ENCODE results near the gene CEP126. TPM values are rescaled to one million over a fixed set of nuclear protein-coding genes. Genes with fewer than 3 reads are reported as not detected.
"Not testable (repeated sequence)": the region's sequence is repeated elsewhere in the genome, so short reads cannot be mapped to it uniquely, and the experiment has no call there.

The CEP126 gene
- total RNA-seq, 1 donor from 2014 or later = 5.8 TPM

DNA sequence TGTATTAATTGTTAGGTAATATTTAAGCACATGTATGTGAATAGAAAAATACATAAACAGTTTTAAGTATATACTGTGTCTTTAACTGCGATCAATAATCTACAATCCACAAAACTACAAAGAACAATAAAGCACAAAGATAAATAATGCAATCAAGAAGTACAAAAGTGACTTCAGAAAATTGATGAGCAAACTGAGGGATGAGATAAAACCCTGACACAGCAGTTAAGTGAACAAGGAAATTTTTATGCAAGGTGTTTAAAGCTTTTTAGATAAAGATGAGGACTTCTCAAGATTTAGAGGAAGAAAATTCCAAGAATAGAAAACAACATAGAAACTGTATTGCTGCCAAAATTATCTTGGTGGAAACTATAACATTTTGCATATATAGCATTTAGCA lies 60.0 kb downstream of the CEP126 start:
- peaks cover 4% of the 10 kb centered on the region for H3K36me3 Mint-ChIP-seq
- H3K9me3 Mint-ChIP-seq = no peaks in the 10 kb centered on the region
- DNase-seq (ENCODE audit: extremely low spot score, unreplicated experiment) = no peak
- peaks cover 4% of the 10 kb centered on the region for H3K4me1 Mint-ChIP-seq (ENCODE audit: unreplicated experiment)
- no peaks in the 10 kb centered on the region for H3K27me3 Mint-ChIP-seq
- no peak overlapping the region for H3K4me3 Mint-ChIP-seq
- no peak overlapping the region for H3K27ac Mint-ChIP-seq
- TF ChIP-seq, protein P1, sequence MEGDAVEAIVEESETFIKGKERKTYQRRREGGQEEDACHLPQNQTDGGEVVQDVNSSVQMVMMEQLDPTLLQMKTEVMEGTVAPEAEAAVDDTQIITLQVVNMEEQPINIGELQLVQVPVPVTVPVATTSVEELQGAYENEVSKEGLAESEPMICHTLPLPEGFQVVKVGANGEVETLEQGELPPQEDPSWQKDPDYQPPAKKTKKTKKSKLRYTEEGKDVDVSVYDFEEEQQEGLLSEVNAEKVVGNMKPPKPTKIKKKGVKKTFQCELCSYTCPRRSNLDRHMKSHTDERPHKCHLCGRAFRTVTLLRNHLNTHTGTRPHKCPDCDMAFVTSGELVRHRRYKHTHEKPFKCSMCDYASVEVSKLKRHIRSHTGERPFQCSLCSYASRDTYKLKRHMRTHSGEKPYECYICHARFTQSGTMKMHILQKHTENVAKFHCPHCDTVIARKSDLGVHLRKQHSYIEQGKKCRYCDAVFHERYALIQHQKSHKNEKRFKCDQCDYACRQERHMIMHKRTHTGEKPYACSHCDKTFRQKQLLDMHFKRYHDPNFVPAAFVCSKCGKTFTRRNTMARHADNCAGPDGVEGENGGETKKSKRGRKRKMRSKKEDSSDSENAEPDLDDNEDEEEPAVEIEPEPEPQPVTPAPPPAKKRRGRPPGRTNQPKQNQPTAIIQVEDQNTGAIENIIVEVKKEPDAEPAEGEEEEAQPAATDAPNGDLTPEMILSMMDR (conservative IDR thresholded peaks at IDR 0.05) = no peak

DNA sequence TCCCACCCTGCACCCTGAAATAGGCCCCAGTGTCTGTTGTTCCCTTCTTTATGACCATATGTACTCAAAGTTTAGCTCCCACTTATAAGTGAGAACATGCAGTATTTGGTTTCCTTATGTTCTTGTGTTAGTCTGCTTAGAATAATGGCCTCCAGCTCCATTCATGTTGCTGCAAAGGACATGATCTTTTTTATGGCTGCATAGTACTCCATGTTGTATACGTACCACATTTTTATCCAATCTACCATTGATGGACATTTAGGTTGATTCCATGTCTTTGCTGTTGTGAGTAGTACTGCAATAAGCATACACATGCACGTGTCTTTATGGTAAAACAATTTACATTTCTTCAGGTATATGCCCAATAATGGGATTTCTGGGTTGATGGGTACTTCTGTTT lies 60.9 kb downstream of the CEP126 start:
- Mint-ChIP-seq H3K4me3 (no peak overlapping the region), H3K27me3 (no peaks in the 10 kb centered on the region), H3K9me3 (no peaks in the 10 kb centered on the region), H3K36me3 (peaks cover 4% of the 10 kb centered on the region), H3K4me1 (ENCODE audit: unreplicated experiment) (peaks cover 4% of the 10 kb centered on the region), H3K27ac (no peak overlapping the region)
- DNase-seq (ENCODE audit: extremely low spot score, unreplicated experiment) = no peak
- TF ChIP-seq, protein P1 (conservative IDR thresholded peaks at IDR 0.05) = no peak

DNA sequence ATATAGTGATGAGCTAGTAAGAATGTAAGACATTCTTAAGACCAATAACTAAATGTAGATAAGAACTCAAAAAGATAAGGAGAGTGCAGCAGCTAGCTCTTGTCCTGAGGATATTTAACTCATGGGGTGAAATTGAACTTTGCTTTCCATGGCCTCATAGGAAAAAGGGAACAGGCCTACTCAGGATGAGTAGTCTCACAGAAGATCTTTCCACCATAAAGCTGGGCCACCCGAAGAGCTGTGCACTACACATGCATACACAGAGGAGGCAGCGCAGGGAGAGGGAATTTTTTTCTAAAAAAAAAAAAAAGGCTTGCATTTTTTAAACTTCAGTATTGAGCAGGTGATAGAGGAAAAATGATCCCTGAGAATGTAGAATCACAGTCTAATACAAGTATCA lies 72.6 kb downstream of the CEP126 start:
- H3K4me1 Mint-ChIP-seq (ENCODE audit: unreplicated experiment) = no peaks in the 10 kb centered on the region
- peaks cover 4% of the 10 kb centered on the region for H3K36me3 Mint-ChIP-seq
- TF ChIP-seq, protein P1 (conservative IDR thresholded peaks at IDR 0.05) = peak; percentile 28
- no peak overlapping the region for H3K4me3 Mint-ChIP-seq
- no peak for DNase-seq (ENCODE audit: extremely low spot score, unreplicated experiment)
- no peaks in the 10 kb centered on the region for H3K27me3 Mint-ChIP-seq
- H3K9me3 Mint-ChIP-seq = no peaks in the 10 kb centered on the region
- H3K27ac Mint-ChIP-seq = no peak overlapping the region

DNA sequence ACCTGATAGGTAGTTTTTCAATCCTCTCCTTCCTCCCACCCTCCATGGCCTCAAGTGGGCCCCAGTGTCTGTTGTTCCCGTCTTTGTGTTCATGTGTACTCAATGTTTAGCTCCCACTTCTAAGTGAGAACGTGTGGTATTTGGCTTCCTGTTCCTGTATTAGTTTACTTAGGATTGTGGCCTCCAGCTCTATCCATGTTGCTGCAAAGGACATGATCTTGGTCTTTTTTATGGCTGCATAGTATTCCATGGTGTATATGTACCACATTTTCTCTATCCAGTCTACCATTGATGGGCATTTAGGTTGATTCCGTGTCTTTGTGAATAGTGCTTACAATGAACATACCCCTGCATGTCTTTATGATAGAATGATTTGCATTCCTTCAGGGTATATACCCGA lies 78.4 kb downstream of the CEP126 start:
- TF ChIP-seq, protein P1 (conservative IDR thresholded peaks at IDR 0.05) = no peak
- Mint-ChIP-seq H3K27me3 (no peaks in the 10 kb centered on the region), H3K27ac (no peak overlapping the region), H3K4me3 (no peak overlapping the region), H3K4me1 (ENCODE audit: unreplicated experiment) (peaks cover 6% of the 10 kb centered on the region), H3K36me3 (no peaks in the 10 kb centered on the region), H3K9me3 (no peaks in the 10 kb centered on the region)
- DNase-seq (ENCODE audit: extremely low spot score, unreplicated experiment) = no peak

DNA sequence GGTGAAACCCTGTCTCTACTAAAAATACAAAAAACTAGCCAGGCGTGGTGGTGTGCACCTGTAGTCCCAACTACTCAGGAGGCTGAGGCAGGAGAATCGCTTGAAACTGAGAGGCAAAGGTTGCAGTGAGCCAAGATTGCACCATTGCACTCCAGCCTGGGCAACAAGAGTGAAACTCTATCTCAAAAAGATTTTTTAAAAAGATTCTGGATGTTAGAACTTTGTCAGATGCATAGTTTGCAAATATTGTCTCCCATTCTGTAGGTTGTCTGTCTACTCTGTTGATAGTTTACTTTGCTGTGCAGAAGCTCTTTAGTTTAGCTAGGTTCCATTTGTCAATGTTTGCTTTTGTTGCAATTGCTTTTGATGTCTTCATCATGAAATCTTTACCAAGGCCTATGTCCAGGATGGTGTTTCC lies 79.3 kb downstream of the CEP126 start:
- H3K9me3 Mint-ChIP-seq; H3K4me1 Mint-ChIP-seq (ENCODE audit: unreplicated experiment); H3K27ac Mint-ChIP-seq; H3K27me3 Mint-ChIP-seq; H3K4me3 Mint-ChIP-seq; H3K36me3 Mint-ChIP-seq; DNase-seq (ENCODE audit: extremely low spot score, unreplicated experiment): not testable (repeated sequence)

DNA sequence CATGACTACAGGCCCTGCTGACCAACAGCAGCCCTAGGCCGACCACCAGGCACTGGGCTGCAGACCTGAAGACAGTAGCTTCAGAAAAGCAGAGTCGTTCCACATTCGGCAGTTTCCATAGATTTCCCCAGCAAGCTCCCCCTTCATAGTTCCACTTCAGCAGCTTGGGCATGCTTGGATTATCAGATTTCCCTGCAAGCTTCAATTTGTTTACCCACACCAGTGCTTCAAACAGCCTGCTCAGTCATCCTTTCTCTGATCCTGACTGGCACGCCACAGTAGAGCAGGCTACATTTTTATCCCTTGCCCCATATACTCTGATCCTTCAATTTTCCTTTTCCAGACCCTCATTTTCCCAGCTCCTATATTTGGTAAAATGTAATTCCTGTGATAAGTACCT lies 81.3 kb downstream of the CEP126 start:
- Mint-ChIP-seq H3K27ac (no peak overlapping the region), H3K27me3 (no peaks in the 10 kb centered on the region), H3K4me1 (ENCODE audit: unreplicated experiment) (peaks cover 6% of the 10 kb centered on the region), H3K4me3 (no peak overlapping the region), H3K9me3 (no peaks in the 10 kb centered on the region), H3K36me3 (no peaks in the 10 kb centered on the region)
- TF ChIP-seq, protein P1 (conservative IDR thresholded peaks at IDR 0.05) = no peak
- DNase-seq (ENCODE audit: extremely low spot score, unreplicated experiment) = no peak
